Stimulated activated CD8-positive, alpha-beta memory T cell treated with anti-CD3 and anti-CD28 coated beads, Interleukin-4, amount 100 ng/mL, for 48 hours (primary cell): ENCODE measurements around the gene MOB4.

ENCODE experiments used
- DNase-seq: peaks from one replicate; pipeline ENCODE4 v3.0.0-alpha.2; 2020

MOB4 gene

DNA sequence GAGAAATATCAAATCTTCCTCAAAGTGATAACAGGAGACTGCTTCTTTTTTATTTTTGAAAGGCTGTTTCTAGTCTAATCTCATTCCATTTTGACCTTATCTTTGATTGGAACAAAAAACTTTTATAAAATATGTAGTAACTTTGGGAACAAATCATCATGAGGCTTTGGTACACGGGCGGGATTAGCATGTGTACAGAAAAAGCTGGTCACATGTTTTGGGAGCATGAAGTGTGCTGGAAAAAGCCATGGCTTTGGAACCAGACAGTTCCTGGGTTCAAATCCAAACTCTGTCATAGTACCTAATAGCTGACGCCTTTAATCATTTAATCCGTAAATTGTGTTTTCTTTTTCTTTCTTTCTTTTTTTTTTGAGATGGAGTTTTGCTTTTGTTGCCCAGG is 81.3 kb downstream of the MOB4 start:
- DNase-seq = no peak

DNA sequence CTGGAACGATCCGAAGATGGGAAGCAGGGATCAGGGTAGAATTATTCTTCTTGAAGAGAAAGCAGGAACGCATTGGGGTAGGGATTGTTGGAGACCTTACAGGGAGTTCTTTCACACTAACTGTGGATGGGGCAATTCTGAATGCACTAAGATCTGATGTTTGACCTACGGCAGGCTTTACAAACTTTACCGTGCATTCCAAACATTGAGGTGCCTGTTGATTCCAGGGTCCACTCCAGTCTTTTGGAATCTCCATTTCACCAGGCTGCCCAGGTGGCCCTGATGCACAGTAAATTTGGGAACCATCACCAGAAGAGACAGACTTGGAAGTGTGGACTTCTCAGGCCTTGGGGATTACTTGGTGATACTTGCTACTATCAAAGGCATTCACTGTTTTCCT is 82.6 kb downstream of the MOB4 start:
- DNase-seq = no peak

DNA sequence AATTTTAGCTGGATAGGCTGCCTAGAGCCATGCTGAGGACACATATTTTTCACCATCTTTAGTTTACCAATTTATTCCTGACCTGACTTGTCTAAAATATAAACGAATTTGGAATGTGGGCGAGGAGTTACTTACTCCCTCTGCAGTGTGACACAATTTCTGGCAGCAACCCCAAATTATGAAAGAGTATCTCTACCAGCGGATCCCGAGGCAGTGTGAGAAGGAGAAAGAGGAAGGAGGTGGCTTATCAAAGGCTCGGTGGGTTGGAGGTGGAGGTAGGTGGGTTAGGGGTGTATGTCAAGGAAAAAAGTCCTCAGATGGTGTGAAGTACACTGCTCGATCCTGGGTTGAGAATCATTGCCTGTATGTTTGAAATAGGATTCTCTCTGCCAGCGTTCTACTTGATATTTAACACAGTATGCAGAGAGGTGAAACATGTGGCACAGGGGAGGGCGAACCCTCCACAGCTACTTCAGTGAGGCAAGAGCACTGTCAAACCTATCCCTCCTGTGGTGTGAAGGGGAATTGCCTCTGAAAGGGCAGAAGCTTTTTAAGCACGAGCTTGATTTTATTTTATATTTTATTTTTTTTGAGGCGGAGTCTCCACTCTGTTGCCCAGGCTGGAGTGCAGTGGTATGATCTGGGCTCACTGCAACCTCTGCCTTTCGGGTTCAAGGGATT is 83.6 kb downstream of the MOB4 start:
- DNase-seq = peak; percentile 28

DNA sequence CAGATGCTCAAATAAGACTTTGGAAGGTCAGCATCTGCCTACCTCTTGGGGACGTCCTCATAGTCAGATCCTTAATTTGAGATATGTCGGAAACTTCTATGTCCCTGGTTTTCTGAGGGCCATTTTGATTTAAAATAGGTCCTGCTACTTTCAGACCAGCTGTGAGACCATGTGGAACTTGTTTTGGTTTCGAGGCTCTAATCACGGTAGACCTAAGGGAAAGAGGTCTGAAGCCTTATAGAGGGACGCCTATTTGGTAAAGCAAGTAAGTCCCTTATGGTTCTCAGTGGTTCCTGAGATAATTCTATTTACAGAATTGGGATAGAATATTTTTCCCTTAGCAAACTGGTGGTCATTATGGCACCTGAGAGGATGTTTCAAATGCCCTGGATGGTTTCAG is 84.4 kb downstream of the MOB4 start:
- DNase-seq = no peak

DNA sequence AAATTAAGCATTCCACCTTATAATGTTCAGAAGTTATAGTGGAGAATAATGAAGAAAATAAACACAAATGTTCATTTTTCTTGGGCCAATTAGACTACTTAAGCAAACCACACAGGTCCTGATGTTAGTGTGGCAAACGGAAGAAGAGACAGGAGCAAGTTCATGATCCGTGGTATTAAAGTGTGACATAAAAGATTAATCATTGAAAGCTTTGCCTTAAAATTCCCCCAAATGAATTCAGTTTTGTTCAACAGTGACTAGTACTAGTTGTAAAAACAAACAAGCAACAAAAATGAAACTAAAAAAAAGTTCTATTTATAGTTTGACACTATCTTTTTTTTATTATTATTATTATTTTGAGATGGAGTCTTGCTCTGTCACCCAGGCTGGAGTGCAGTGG is 85.9 kb downstream of the MOB4 start:
- DNase-seq = no peak
